ENCODE measurements around the gene SPAG4.

The SPAG4 gene

GRCh38 chr20:35588397-35588796, 27.2 kb upstream of the SPAG4 start:
- Histone ChIP-seq H3K27me3 (ENCODE audit: low read depth) (no peaks in the 10 kb centered on the region), H3K4me3 (no peak overlapping the region), H3K9me3 (no peaks in the 10 kb centered on the region), H3K36me3 (replicated peaks) (no peaks in the 10 kb centered on the region), H3K4me1 (no peaks in the 10 kb centered on the region)
- in situ Hi-C loops (cut with MboI; ENCODE audit: low sequenced_read_pairs), result no loop called here
- DNase-seq (ENCODE audit: low spot score in 2 of 2), result no peak

DNA sequence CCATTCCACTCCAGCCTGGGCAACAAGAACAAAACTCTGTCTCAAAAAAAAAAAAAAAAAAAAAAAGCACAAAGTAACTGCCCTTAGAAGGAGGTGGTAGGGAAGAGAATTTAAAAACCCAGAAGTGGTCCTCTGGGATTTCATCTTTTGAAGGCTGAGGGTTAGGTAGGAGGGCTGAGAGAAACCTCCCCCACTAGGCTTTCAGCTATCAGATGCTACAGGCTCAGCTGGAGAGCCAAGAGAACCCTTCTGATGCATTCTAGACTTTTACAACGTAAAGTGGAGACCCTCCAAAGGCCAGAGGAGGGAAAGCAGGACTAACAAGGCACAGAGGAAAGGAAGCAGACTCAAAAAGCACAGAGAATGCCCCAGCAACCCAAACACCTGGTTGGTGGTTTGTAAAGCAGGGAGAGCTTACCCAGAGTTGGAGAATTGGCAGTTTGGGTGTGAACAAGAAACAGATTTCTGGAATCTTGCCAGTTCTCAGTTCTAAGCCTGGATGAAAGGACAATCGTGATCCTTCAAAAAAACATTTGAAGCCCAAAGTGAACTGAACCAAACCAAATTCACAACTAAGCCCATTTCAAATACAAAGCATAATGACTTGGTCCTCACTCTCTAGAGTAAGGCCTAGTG, 23.2 kb upstream of the SPAG4 start:
- no peaks in the 10 kb centered on the region for H3K36me3 ChIP-seq (replicated peaks)
- no peaks in the 10 kb centered on the region for H3K9me3 ChIP-seq
- in situ Hi-C loops (cut with MboI; ENCODE audit: low sequenced_read_pairs), result no loop called here
- H3K4me3 ChIP-seq, result no peak overlapping the region
- H3K27me3 ChIP-seq (ENCODE audit: low read depth), result no peaks in the 10 kb centered on the region
- no peak for DNase-seq (ENCODE audit: low spot score in 2 of 2)
- peaks cover 5% of the 10 kb centered on the region for H3K4me1 ChIP-seq

- Histone ChIP-seq H3K36me3 (replicated peaks) (no peaks in the 10 kb centered on the region), H3K4me3 (no peak overlapping the region), H3K9me3 (no peaks in the 10 kb centered on the region), H3K27me3 (ENCODE audit: low read depth) (no peaks in the 10 kb centered on the region), H3K4me1 (peaks cover 6% of the 10 kb centered on the region)
- in situ Hi-C loops (cut with MboI; ENCODE audit: low sequenced_read_pairs), result no loop called here
- DNase-seq (ENCODE audit: low spot score in 2 of 2), result no peak
These were observed 20.2 kb upstream of the SPAG4 start for GRCh38 chr20:35595456-35595855.

- H3K36me3 ChIP-seq (replicated peaks), result no peaks in the 10 kb centered on the region
- DNase-seq (ENCODE audit: low spot score in 2 of 2), result no peak
- peaks cover 6% of the 10 kb centered on the region for H3K4me1 ChIP-seq
- H3K4me3 ChIP-seq, result no peak overlapping the region
- H3K9me3 ChIP-seq, result no peaks in the 10 kb centered on the region
- H3K27me3 ChIP-seq (ENCODE audit: low read depth), result no peaks in the 10 kb centered on the region
- in situ Hi-C loops (cut with MboI; ENCODE audit: low sequenced_read_pairs), result no loop called here
These were observed 19.7 kb upstream of the SPAG4 start for GRCh38 chr20:35595901-35596300.

DNA sequence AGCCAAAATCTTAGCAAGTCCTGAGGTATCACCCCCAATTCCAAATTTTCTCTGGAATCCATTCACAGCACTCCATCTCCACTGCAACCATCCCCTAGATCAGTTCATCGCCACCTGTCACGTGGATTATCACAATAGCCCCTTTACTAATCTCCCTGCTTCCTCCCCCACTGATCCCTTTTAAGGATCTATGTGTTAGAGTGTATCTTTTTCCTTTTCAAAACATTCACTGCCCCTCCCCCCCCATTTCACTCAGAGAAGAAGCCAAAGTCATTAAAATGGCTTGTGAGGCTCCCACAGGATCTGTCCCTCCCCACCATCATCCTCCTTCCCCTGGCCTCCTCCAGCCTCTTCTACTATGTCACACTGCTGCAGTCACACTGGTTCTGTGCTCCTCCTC, 18.4 kb upstream of the SPAG4 start:
- Histone ChIP-seq H3K27me3 (ENCODE audit: low read depth) (no peaks in the 10 kb centered on the region), H3K36me3 (replicated peaks) (no peaks in the 10 kb centered on the region), H3K4me3 (no peak overlapping the region), H3K4me1 (peaks cover 9% of the 10 kb centered on the region), H3K9me3 (no peaks in the 10 kb centered on the region)
- DNase-seq (ENCODE audit: low spot score in 2 of 2), result peak in 1 of 2 experiments; percentile 41
- in situ Hi-C loops (cut with MboI; ENCODE audit: low sequenced_read_pairs), result no loop called here

DNA sequence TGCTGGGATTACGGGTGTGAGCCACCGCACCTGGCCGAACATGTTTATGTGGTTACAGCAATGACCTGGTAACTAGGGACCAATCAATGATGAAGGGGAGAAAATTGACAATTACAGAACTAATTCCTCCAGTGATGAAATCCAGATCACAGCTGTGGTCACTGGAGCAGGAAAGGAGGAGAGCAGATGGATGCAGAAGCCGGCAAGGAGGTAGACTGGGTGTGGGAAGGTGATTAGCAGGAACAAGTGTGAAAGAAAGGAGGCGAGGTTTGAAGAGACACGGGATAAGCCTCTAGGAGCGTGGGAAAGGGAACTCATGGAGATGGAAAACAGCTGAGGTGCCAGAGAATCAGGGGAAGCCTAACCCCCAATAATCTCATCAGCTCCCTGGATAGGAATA, 17.2 kb upstream of the SPAG4 start:
- DNase-seq (ENCODE audit: low spot score in 2 of 2), result no peak
- in situ Hi-C loops (cut with MboI; ENCODE audit: low sequenced_read_pairs), result no loop called here
- Histone ChIP-seq H3K9me3 (no peaks in the 10 kb centered on the region), H3K4me1 (peaks cover 9% of the 10 kb centered on the region), H3K27me3 (ENCODE audit: low read depth) (no peaks in the 10 kb centered on the region), H3K4me3 (no peak overlapping the region), H3K36me3 (replicated peaks) (no peaks in the 10 kb centered on the region)

GRCh38 chr20:35598899-35599775, 16.5 kb upstream of the SPAG4 start:
- no peaks in the 10 kb centered on the region for H3K27me3 ChIP-seq (ENCODE audit: low read depth)
- H3K9me3 ChIP-seq, result no peaks in the 10 kb centered on the region
- no peaks in the 10 kb centered on the region for H3K36me3 ChIP-seq (replicated peaks)
- peaks cover 9% of the 10 kb centered on the region for H3K4me1 ChIP-seq
- no peak for DNase-seq (ENCODE audit: low spot score in 2 of 2)
- H3K4me3 ChIP-seq, result no peak overlapping the region
- in situ Hi-C loops (cut with MboI; ENCODE audit: low sequenced_read_pairs), result no loop called here

GRCh38 chr20:35599776-35600120, 15.9 kb upstream of the SPAG4 start:
- peaks cover 9% of the 10 kb centered on the region for H3K4me1 ChIP-seq
- H3K4me3 ChIP-seq, result no peak overlapping the region
- DNase-seq (ENCODE audit: low spot score in 2 of 2), result no peak
- no peaks in the 10 kb centered on the region for H3K27me3 ChIP-seq (ENCODE audit: low read depth)
- in situ Hi-C loops (cut with MboI; ENCODE audit: low sequenced_read_pairs), result no loop called here
- no peaks in the 10 kb centered on the region for H3K36me3 ChIP-seq (replicated peaks)
- no peaks in the 10 kb centered on the region for H3K9me3 ChIP-seq

DNA sequence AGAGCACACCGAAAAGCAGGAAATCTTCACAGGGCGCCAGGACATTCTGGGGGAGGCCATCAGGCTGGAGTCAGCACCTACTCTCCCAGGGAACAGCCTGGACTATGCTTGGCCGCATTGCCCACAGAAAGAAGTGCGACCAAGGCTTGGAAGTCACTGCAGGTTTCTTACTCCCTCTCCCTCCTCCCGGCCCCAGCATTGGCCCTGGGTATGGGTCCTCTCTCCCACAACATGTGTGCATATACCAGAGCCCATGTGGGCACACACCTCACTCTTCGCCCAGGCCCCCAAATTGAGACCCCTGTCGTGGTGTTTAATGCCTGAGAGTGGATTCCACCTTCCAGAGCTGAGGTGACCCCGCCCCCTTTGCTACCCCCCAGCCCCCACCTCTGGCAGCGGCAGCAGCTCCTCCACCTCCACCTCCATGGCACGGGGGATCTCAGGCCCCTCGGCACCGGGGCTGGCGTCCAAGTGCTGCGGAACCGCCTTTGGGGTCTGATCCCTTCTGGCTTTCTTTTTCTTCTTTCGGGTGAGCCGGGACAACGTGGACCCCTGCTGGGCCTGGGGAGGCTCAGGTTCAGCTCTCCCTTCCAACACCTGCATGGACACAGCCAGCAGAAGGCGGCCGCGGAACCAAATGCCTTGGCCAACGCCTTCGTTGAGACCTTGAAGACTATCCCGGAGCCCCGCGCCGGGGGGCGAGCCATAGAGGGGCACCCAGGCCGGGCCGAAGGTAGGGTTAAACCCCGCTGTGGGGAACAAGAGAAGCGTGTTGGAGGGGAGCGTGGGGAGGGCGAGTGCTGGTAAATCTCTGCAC, 15.2 kb upstream of the SPAG4 start:
- peaks cover 9% of the 10 kb centered on the region for H3K4me1 ChIP-seq
- in situ Hi-C loops (cut with MboI; ENCODE audit: low sequenced_read_pairs), result no loop called here
- no peaks in the 10 kb centered on the region for H3K9me3 ChIP-seq
- H3K36me3 ChIP-seq (replicated peaks), result no peaks in the 10 kb centered on the region
- no peaks in the 10 kb centered on the region for H3K27me3 ChIP-seq (ENCODE audit: low read depth)
- no peak overlapping the region for H3K4me3 ChIP-seq
- no peak for DNase-seq (ENCODE audit: low spot score in 2 of 2)

GRCh38 chr20:35600993-35601973, 14.3 kb upstream of the SPAG4 start:
- Histone ChIP-seq H3K27me3 (ENCODE audit: low read depth) (no peaks in the 10 kb centered on the region), H3K4me1 (peaks cover 9% of the 10 kb centered on the region), H3K9me3 (no peaks in the 10 kb centered on the region), H3K4me3 (no peak overlapping the region), H3K36me3 (replicated peaks) (no peaks in the 10 kb centered on the region)
- in situ Hi-C loops (cut with MboI; ENCODE audit: low sequenced_read_pairs), result no loop called here
- peak; percentile 51 to 71 for DNase-seq (ENCODE audit: low spot score in 2 of 2)

GRCh38 chr20:35601990-35602389, 13.6 kb upstream of the SPAG4 start:
- H3K36me3 ChIP-seq (replicated peaks), result no peaks in the 10 kb centered on the region
- DNase-seq (ENCODE audit: low spot score in 2 of 2), result no peak
- no peaks in the 10 kb centered on the region for H3K9me3 ChIP-seq
- in situ Hi-C loops (cut with MboI; ENCODE audit: low sequenced_read_pairs), result no loop called here
- peaks cover 9% of the 10 kb centered on the region for H3K4me1 ChIP-seq
- H3K4me3 ChIP-seq, result no peak overlapping the region
- no peaks in the 10 kb centered on the region for H3K27me3 ChIP-seq (ENCODE audit: low read depth)

GRCh38 chr20:35602851-35603495, 12.7 kb upstream of the SPAG4 start:
- no peaks in the 10 kb centered on the region for H3K27me3 ChIP-seq (ENCODE audit: low read depth)
- H3K4me1 ChIP-seq, result peaks cover 3% of the 10 kb centered on the region; the same call in 1 of the 2 replicates
- H3K4me3 ChIP-seq, result no peak overlapping the region
- H3K9me3 ChIP-seq, result no peaks in the 10 kb centered on the region
- DNase-seq (ENCODE audit: low spot score in 2 of 2), result no peak
- in situ Hi-C loops (cut with MboI; ENCODE audit: low sequenced_read_pairs), result no loop called here
- no peaks in the 10 kb centered on the region for H3K36me3 ChIP-seq (replicated peaks)

All from HAP-1 (cell line).